Ovary (tissue), 9 donors: ENCODE data around the gene MYBL2. TPM values are rescaled to one million over a fixed set of nuclear protein-coding genes. Genes with fewer than 3 reads are reported as not detected.

ENCODE experiments used
- DNase-seq, 5 donors: peaks; one replicate each; pipeline ENCODE4 v3.0.0-alpha.2; 2019 to 2020
- H3K27ac ChIP-seq, 2 donors: fragments of 200-600 bp; one replicate each; pipeline versions ENCODE4 v1.5.1 to v1.8.0; 2019 to 2022
- H3K27me3 ChIP-seq: fragments of 200-600 bp; one replicate; pipeline ENCODE4 v1.8.0; 2022
- H3K36me3 ChIP-seq: fragments of 200-600 bp; sonication (generic); one replicate; pipeline ENCODE4 v1.5.1; 2019
- H3K4me1 ChIP-seq: one replicate; pipeline ENCODE4 v1.8.1; 2013; ENCODE audit warnings: mild to moderate bottlenecking, moderate library complexity; ENCODE audit not compliant: insufficient read depth
- H3K4me3 ChIP-seq: fragments of 200-600 bp; sonication (generic); one replicate; pipeline ENCODE4 v1.5.1; 2017
- H3K9me3 ChIP-seq, 2 donors: fragments of 200-600 bp in 1 of 2; sonication (generic) in 1 of 2; one replicate each; pipeline versions ENCODE4 v1.5.1 to v1.8.1; 2013 to 2019; ENCODE audit warnings: mild to moderate bottlenecking in 1 of 2, moderate library complexity in 1 of 2
- EP300 ChIP-seq: sonication (generic); formaldehyde crosslinking; IDR thresholded peaks from one replicate; pipeline ENCODE4 v1.6.1; 2017; ENCODE audit warnings: antibody characterized with exemption
- POLR2A ChIP-seq: fragments of 450-650 bp; IDR thresholded peaks from one replicate; pipeline ENCODE4 v1.6.1; 2017; ENCODE audit warnings: antibody characterized with exemption, mild to moderate bottlenecking, moderate library complexity
- whole genome bisulfite sequencing, 3 donors: extraction: QIAGEN DNeasy Blood & Tissue Kit in 1 of 3; methylation state at CpG; one replicate each; pipeline versions ENCODE4 v1.1.5 to v1.1.7; 2013 to 2017; 5-methylcytosine and 5-hydroxymethylcytosine counted together
- intact Hi-C, 4 donors: fragments of 100-400 bp; cut with DNase I; formaldehyde crosslinking; loops; one replicate each; pipeline versions ENCODE4 v1.11.0 to v1.15.1; 2022 to 2023
- polyA plus RNA-seq, 2 donors: library from polyadenylated mRNA; stranded (reverse); fragments of 200-250 nt in 1 of 2; fragments of 350-450 nt in 1 of 2; fragmentation: Illumina TruSeq in 1 of 2; extraction: RNeasy Lipid Tissue Mini Kit (QIAGEN cat#74804) in 1 of 2; gene quantifications; one replicate each; pipeline ENCODE4 v1.2.3, GENCODE V29; 2013 to 2014
- total RNA-seq, 7 donors: library from RNA; depleted of rRNA in 2 of 7; stranded (reverse); fragments of >200 nt in 2 of 7; fragmentation: NEBNext Ultra II Directional in 3 of 7; extraction: Animal tissue kit (Norgen Biotek cat#: 25700) in 3 of 7; gene quantifications; one replicate each; pipeline versions ENCODE4 v1.1.0 to v1.2.4, GENCODE V29; 2016 to 2023
- TF ChIP-seq, protein P1 (sequence below), 3 donors: fragments of 450-650 bp in 2 of 3; fragments of 200-600 bp in 1 of 3; IDR thresholded peaks; one replicate each; pipeline versions ENCODE4 v1.5.1 to v1.8.0; 2016 to 2022; ENCODE audit warnings: antibody characterized with exemption in 3 of 3, mild to moderate bottlenecking in 1 of 3
- donor health status: DM: no; HTN: no; CAD: no; lungs with moderate emphysema.
- donor health status: DM: no; HTN: no; CAD: no.
- donor health status: Bipolar disorder and iron deficiency.
- donor health status: DM: yes; HTN: yes; CAD: no.
- donor health status: DM: no; HTN: no; CAD: no.
- donor health status: DM: yes; HTN: yes; CAD: no.

MYBL2 gene
- total and polyA plus RNA-seq, 9 donors = 0.11 to 1.6 (median 0.87) TPM; not detected in 3

DNA sequence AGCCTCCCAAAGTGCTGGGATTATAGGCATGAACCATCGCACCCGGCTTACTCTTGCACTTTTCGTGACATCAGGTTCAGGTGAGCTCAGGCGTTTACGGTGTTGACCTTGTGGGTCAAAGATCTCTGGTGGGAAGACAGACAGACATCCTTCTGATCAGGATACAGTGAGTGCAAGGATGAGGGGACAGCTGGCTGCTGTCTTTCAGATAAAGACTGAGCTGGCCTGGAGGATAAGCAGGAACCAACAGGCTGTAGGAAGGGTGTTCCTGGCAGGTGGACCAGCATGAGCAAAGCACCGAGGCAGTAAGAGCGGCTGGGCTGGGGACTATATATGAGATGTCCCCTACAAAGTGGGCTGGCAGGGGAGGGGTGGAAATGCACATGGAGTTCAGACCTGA lies 71.0 kb downstream of the MYBL2 start:
- 90 to 95% (median 91%) methylated on average over 7 of the region's 7 CpGs for WGBS, 3 donors
- TF ChIP-seq EP300 (no peak), POLR2A (no peak)
- TF ChIP-seq, protein P1, sequence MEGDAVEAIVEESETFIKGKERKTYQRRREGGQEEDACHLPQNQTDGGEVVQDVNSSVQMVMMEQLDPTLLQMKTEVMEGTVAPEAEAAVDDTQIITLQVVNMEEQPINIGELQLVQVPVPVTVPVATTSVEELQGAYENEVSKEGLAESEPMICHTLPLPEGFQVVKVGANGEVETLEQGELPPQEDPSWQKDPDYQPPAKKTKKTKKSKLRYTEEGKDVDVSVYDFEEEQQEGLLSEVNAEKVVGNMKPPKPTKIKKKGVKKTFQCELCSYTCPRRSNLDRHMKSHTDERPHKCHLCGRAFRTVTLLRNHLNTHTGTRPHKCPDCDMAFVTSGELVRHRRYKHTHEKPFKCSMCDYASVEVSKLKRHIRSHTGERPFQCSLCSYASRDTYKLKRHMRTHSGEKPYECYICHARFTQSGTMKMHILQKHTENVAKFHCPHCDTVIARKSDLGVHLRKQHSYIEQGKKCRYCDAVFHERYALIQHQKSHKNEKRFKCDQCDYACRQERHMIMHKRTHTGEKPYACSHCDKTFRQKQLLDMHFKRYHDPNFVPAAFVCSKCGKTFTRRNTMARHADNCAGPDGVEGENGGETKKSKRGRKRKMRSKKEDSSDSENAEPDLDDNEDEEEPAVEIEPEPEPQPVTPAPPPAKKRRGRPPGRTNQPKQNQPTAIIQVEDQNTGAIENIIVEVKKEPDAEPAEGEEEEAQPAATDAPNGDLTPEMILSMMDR (IDR thresholded peaks at IDR 0.05) = no peak
- intact Hi-C loops = no loop called here

DNA sequence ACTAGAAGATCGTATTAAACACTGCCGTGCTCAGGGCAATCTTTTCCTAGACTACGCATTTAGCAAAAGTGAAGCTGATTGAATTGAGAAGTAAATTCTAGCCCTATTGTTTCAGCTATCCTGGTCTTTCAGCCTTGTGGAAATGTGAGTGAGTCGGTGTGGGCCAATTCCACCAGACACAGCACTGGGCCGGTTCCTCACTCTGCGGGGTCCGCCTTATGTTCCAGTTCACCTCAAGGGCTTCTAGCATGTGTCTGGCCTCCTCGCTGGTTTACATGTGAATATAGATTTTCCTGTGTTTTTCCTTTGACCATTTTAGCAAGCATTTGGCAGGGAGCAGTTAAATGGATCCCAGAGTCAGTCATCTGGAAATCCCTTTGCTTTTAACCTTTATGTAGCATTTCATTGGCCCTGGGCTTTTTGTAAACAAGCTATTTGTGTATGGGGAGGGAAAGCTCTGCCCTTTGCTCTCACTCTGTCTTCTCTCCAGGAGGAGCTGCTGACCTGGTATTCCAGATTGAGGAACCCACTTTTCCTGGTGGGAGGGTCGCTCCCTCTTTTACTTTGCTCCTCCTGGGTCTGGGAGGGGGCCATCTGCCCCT lies 72.3 kb downstream of the MYBL2 start:
- 85 to 90% (median 86%) methylated on average over 9 of the region's 9 CpGs for WGBS, 3 donors
- DNase-seq = no peak
- no peaks in the 10 kb centered on the region for H3K36me3 ChIP-seq
- H3K27me3 ChIP-seq = no peaks in the 10 kb centered on the region
- H3K27ac ChIP-seq = no peak overlapping the region
- TF ChIP-seq EP300 = no peak
- TF ChIP-seq POLR2A = no peak
- TF ChIP-seq, protein P1 (IDR thresholded peaks at IDR 0.05) = no peak
- intact Hi-C loops = no loop called here
- no peaks in the 10 kb centered on the region for H3K9me3 ChIP-seq
- no peak overlapping the region for H3K4me3 ChIP-seq
- H3K4me1 ChIP-seq = no peaks in the 10 kb centered on the region

More for the DNA sequence above, 71.0 kb downstream of the MYBL2 start:
- no peaks in the 10 kb centered on the region for H3K36me3 ChIP-seq
- no peak for DNase-seq
- no peaks in the 10 kb centered on the region for H3K9me3 ChIP-seq
- H3K27me3 ChIP-seq = no peaks in the 10 kb centered on the region
- H3K27ac ChIP-seq = no peak overlapping the region
- no peak overlapping the region for H3K4me3 ChIP-seq
- no peaks in the 10 kb centered on the region for H3K4me1 ChIP-seq

DNA sequence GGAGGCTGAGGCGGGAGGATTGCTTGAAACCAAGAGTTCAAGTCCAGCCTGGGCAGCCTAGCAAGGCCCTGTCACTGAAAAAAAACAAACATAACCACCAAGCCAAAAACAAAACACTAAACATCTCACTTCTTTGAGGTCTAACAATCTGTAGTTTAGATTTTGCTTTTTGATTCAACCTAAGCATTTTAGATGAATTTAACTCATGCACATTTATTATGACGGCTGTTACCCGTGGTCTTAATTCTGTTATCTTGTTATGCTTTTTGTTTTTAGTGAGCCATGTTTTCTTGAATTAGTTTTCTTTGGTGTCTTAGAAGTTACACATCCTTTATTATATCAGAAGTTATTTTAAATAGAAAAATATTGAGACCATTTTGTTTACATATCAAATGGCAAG lies 73.7 kb downstream of the MYBL2 start:
- intact Hi-C loops = no loop called here
- TF ChIP-seq POLR2A = no peak
- no peak for TF ChIP-seq EP300
- TF ChIP-seq, protein P1 (IDR thresholded peaks at IDR 0.05) = no peak
- Histone ChIP-seq H3K27me3 (no peaks in the 10 kb centered on the region), H3K36me3 (no peaks in the 10 kb centered on the region), H3K27ac (no peak overlapping the region), H3K4me1 (no peaks in the 10 kb centered on the region), H3K4me3 (no peak overlapping the region), H3K9me3 (no peaks in the 10 kb centered on the region)
- 75 to 85% (median 81%) methylated on average over 3 of the region's 3 CpGs for WGBS, 3 donors
- DNase-seq = no peak

DNA sequence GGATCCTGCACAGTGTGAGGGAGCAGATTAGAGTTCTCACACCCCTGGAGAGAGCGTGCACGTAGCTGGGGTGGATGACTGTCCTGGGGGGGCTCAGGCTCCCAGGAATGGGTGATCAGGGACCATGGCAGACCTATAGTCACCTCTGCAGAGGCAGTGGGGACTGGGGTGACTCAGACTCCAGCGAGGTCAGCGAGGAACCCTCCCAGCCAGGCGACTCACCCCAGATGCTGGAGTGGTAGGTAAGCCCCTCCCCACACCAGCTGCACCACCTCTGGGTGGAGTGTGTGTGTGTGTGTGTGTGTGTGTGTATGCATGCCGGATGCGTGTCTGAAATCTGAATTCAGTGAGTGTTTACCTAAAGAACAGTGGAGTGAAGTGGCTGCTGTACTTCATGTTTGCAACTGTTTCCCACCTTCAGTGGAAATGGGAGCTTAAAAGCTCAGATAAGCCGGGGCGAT lies 77.3 kb downstream of the MYBL2 start:
- WGBS, 3 donors = 58 to 68% (median 60%) methylated on average over 9 of the region's 9 CpGs

More for the DNA sequence above, 77.3 kb downstream of the MYBL2 start:
- H3K27me3 ChIP-seq = no peaks in the 10 kb centered on the region
- H3K9me3 ChIP-seq = no peaks in the 10 kb centered on the region
- H3K27ac ChIP-seq = no peak overlapping the region
- no peak overlapping the region for H3K4me3 ChIP-seq
- no peak for DNase-seq
- no peaks in the 10 kb centered on the region for H3K4me1 ChIP-seq
- intact Hi-C loops = no loop called here
- H3K36me3 ChIP-seq = no peaks in the 10 kb centered on the region
- TF ChIP-seq, protein P1 (IDR thresholded peaks at IDR 0.05) = no peak
- TF ChIP-seq EP300 (no peak), POLR2A (no peak)
